Head of caudate nucleus (tissue), 42 donors: ENCODE measurements around the gene AUTS2.
A peak's percentile ranks its signal among the peaks of the same experiment; 100 is the strongest.

ENCODE experiments used
- DNase-seq, 42 donors: peaks; one replicate each; pipeline versions ENCODE4 v3.0.0 to v3.0.0-alpha.2; 2020 to 2021; ENCODE audit warnings: mixed read lengths in 7 of 42
- intact Hi-C: fragments of 100-400 bp; cut with DNase I; formaldehyde crosslinking; loops from one replicate; pipeline ENCODE4 v1.15.0; 2022

AUTS2 gene

GRCh38 chr7:69845721-69846495 is 247.6 kb downstream of the AUTS2 start:
- intact Hi-C loops = no loop called here
- DNase-seq = no peak

DNA sequence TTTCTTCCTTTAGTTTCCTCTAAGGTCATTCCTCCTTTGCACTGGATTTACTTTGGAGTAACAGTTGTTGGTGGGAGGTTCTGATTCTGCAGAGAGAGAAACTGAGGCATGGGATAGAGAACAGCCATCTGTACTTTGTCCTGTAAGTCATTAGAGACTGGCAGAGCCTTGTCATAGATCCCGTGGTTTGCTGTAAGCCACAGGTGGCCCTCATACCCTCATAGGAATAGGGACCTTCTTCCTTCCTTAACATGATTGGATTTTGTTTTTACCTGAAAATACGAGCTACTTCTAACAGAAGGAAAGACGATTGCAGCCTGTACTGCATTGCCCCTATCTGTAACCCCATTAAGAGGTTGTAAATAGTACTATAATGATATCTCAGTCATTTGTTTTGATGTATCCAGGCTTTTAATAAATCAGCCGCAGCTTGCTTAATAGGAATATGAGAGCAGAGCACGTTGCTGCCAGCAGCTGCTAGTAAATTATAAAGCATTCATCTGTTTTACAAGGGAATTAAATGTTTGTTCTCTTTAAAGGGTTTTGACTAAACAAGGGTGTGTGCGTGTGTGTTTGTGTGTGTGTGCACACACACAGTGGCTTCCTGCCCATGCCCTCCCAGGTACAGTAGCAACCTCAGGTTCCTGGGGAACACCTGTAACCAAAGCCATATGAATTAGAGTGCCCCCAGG is 249.8 kb downstream of the AUTS2 start:
- DNase-seq = no peak
- intact Hi-C loops = no loop called here

DNA sequence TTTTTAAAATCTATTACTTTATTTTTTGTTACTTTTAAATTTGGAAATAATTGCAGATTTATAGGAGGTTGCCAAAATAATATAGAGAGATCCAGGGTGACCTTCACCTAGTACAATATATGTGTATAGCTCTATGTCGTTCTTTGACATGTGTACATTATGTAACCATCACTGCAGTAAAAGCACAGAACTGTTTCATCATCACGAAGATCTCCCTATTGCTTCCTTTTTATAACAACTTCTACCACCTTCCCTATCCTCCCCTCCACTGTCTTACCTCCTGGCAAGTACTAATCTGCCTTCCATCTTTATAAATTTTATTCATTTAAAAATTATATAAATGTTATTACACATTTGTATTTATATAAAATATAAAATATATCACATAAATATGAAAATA is 251.0 kb downstream of the AUTS2 start:
- DNase-seq = no peak
- intact Hi-C loops = no loop called here

DNA sequence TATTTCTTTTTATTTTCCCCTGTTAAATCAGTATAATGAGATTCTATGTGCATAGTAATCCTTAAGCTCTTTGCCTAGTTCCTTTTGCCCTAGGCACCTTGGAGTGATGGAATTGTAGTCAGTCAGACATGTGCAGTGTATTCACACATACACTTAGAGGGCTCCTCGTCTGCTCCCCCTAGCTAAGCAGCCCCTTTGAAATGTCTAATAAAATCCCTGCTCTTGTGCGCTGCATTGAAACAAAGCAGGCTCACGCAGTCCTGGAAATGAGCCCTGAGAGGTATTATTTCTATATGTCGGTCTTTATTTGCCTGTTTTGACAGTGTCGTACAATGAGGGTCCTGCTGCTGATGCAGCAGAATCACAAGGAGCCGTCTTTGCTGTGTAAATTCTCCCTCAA is 258.7 kb downstream of the AUTS2 start:
- no peak for DNase-seq
- intact Hi-C loops = no loop called here

DNA sequence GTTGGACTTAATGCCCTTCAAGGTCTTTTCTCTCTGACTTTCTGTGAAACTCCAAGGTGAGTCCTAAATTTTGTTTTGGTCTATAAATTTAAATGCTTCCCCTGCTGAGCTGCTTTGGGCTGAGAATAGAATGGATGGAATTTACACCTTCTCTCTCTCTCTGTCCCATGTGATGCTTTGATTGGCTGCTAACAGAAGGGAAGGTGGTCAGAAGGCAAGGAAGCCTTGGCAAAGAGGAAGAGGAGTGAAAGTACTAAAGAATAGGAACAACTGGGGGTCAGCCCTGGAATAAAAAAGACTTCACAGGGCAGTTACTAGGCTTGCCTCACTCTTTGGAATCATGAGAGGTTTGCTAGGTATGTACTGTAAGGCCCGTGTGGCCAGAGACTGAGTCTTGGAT is 260.2 kb downstream of the AUTS2 start:
- intact Hi-C loops = no loop called here
- DNase-seq = no peak

DNA sequence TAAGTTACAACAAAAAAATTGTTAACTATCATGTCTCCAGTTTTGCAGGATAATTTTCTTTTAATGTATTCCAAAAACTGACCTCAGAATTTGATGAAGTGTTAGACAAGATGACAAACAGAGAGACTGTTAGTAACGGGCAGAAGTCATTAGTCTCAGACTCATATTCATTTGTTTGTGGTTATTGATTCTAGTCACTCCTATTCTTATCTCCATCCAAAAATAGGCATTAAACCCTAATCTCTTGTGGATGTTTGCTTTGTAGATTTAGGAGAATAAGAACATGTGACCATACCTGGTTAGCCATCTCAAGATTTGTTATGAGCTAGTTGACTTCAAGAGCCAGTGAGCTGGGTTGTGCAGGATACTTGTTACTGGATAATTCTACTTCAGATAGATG is 261.1 kb downstream of the AUTS2 start:
- intact Hi-C loops = no loop called here
- DNase-seq = no peak

- DNase-seq = no peak
- intact Hi-C loops = no loop called here
These were observed 262.2 kb downstream of the AUTS2 start for GRCh38 chr7:69860486-69860885.

GRCh38 chr7:69860941-69861622 is 262.8 kb downstream of the AUTS2 start:
- intact Hi-C loops = no loop called here
- DNase-seq = no peak

DNA sequence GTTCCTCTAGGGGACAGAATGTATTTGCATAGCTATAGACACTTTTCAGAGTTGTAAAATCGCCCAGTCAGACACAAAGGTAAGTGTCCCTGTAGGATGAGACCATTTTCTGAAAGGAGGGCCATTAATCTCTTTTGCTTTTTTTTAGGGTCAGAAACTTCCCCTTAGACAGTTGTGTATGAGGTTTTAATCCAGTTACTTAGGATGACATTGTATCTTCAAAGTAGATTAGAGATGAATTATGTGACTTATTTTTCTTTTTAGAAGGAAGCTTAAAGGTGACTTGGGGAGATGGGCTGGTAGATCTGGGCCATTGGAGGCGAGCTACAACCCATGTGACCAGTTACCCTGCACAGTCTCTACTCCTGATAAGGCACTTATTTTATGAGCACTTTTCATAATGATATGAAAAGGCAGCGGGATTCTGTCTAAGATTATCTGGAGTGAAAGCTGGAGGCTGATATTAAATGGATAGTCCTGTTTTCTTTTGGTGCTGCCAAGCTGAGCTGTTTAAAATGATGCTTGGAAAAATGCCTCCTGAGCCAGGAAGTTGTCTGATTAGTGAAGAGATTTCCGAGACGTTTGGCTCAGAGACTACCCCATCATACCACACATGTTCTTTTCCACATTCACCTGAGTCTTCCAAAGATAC is 264.3 kb downstream of the AUTS2 start:
- DNase-seq = no peak
- intact Hi-C loops = no loop called here

DNA sequence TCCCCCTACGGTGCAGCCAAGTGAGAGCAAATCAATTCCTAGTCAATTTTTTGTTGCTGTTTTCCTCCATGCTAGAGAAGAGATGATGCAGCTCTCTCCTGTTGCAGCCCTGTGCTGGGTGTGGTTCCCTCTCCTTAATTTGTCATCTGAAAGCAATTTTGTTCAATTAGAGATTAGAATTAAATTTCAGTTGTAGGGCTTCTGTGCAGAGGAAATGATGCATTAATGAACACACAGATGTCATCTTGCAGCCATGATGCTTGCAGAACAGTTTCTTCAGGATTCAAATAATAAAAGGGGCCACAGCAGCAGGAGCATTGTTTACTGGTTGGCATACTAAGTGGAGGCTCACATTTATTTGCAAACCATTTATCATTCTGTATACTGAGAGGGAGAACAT is 266.0 kb downstream of the AUTS2 start:
- DNase-seq = peak in 1 of 42 donors; percentile 7
- intact Hi-C loops = no loop called here

DNA sequence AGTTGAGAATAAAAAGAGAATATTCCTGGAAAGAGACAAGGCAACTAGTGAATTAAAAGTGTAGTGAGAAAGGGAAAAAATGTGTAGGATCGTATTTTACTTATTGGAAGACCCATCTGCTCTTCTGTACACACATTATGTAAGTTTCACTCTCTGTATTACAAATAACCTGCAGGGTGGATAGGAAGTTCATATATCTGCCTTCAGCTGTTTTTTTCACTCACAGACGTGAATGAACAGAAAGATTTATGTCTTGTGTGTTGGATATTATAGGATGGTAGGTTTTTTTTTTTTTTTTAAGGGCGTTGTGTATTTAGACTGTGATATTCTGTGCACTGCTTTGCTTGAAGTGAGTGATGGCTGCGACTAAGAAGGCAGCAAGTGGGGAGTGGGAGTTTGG is 266.5 kb downstream of the AUTS2 start:
- no peak for DNase-seq
- intact Hi-C loops = no loop called here

GRCh38 chr7:69868921-69869320 is 270.6 kb downstream of the AUTS2 start:
- DNase-seq = no peak
- intact Hi-C loops = no loop called here

DNA sequence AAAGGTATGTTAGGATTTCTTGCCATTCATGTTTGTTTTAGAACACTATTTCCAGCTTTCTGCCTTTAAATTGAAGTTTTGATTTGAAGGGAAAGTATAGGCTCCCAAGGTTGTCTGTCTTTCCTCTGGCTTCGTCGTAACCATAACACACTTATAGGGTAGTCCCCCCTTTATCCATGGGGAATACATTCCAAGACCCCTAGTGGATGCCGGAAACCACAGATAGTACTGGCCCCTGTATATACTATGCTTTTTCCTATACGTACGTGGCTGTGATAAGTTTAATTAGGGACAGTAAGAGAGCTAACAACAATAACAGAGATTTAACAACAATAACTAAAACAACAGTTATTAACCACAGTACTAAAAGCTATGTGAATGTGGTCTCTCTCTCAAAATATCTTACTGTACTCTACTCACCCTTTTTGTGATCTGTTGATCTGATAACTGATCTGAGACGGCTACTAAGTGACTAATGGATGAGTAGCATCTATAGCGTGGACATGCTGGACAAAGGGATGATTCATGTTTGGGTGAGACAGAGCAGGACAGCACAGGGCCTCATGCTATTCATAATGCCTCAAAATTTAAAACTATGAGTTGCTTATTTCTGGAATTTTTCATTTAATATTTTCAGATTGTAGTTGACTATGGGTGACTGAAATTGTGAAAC is 273.1 kb downstream of the AUTS2 start:
- intact Hi-C loops = no loop called here

GRCh38 chr7:69871886-69872569 is 273.8 kb downstream of the AUTS2 start:
- no peak for DNase-seq
- intact Hi-C loops = no loop called here

More for the DNA sequence above, 273.1 kb downstream of the AUTS2 start:
- no peak for DNase-seq

DNA sequence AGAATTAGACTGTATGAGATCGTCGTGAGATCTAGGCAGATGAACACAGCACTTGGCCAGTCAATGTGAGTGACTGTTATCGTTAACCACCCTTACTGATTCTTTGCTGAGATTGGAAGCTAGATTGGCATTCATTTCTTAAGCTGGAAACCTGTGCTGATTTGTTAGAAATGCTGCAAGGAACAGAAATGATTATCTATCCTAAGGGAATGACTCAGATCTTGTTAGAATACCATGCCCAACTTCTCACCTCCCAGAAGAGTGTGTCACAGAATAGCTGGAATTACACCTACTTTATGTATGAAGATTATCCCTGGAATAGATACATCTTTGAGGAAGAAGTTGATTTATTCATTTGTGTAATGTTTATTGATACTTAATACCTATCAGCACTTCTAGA is 275.2 kb downstream of the AUTS2 start:
- no peak for DNase-seq
- intact Hi-C loops = no loop called here

GRCh38 chr7:69878015-69878414 is 279.7 kb downstream of the AUTS2 start:
- DNase-seq = no peak
- intact Hi-C loops = no loop called here

DNA sequence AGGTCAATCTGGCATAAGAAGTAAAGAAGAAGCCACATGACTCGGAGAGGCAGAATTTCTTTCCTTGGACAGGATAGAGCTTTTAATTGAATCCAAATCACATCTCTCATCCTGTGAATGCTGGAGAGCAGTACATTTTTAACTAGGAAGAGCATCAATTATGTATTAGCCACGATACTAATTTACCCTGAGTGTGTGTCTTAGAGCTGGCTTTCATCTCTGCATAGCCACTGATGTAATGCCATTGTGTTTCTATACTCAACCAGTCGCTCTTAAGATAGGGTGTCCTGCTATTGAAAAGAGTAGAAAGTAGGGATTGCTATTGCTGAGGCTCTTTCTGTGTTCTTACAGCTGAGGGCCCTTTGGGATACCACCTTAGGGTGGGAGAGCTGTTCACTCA is 280.3 kb downstream of the AUTS2 start:
- intact Hi-C loops = no loop called here

GRCh38 chr7:69879989-69880388 is 281.7 kb downstream of the AUTS2 start:
- intact Hi-C loops = no loop called here
- DNase-seq = no peak

More for the DNA sequence above, 280.3 kb downstream of the AUTS2 start:
- no peak for DNase-seq

GRCh38 chr7:69880840-69881239 is 282.6 kb downstream of the AUTS2 start:
- no peak for DNase-seq
- intact Hi-C loops = no loop called here
